ENCODE data around the gene KIF16B.
A peak's percentile ranks its signal among the peaks of the same experiment; 100 is the strongest.

The KIF16B gene

GRCh38 chr20:16573001-16573965 lies at the start of gene KIF16B:
Gene KIF16B, minus strand, starts transcription at chr20:16573448. Its CDS starts 173 bp downstream, at chr20:16573275.
- ATAC-seq: peak; percentile 89
- Mint-ChIP-seq H3K4me3 (peak within 1 kb of the TSS; percentile 89), H3K4me1 (peaks cover 45% of the 10 kb centered on the region), H3K27me3 (no peaks in the 10 kb centered on the region), H3K36me3 (no peaks in the 10 kb centered on the region), H3K9me3 (no peaks in the 10 kb centered on the region), H3K27ac (peak within 1 kb of the TSS; percentile 73)

- H3K9me3 Mint-ChIP-seq: no peaks in the 10 kb centered on the region
- H3K27ac Mint-ChIP-seq: no peak overlapping the region
- no peaks in the 10 kb centered on the region for H3K36me3 Mint-ChIP-seq
- H3K27me3 Mint-ChIP-seq: no peaks in the 10 kb centered on the region
- no peaks in the 10 kb centered on the region for H3K4me1 Mint-ChIP-seq
- ATAC-seq: no peak
- H3K4me3 Mint-ChIP-seq: no peak overlapping the region
These were observed 49.3 kb upstream of the KIF16B start for GRCh38 chr20:16622501-16622900.

- Mint-ChIP-seq H3K4me3 (no peak overlapping the region), H3K9me3 (peaks cover 2% of the 10 kb centered on the region), H3K27ac (no peak overlapping the region), H3K27me3 (no peaks in the 10 kb centered on the region), H3K4me1 (no peaks in the 10 kb centered on the region), H3K36me3 (no peaks in the 10 kb centered on the region)
- ATAC-seq: no peak
These were observed 48.3 kb upstream of the KIF16B start for GRCh38 chr20:16621435-16622141.

GRCh38 chr20:16620961-16621360 lies 47.7 kb upstream of the KIF16B start:
- H3K36me3 Mint-ChIP-seq: no peaks in the 10 kb centered on the region
- H3K27me3 Mint-ChIP-seq: no peaks in the 10 kb centered on the region
- no peak overlapping the region for H3K4me3 Mint-ChIP-seq
- no peak for ATAC-seq
- H3K9me3 Mint-ChIP-seq: peaks cover 3% of the 10 kb centered on the region
- no peak overlapping the region for H3K27ac Mint-ChIP-seq
- no peaks in the 10 kb centered on the region for H3K4me1 Mint-ChIP-seq

- H3K9me3 Mint-ChIP-seq: peaks cover 3% of the 10 kb centered on the region
- H3K36me3 Mint-ChIP-seq: no peaks in the 10 kb centered on the region
- H3K27ac Mint-ChIP-seq: no peak overlapping the region
- no peak overlapping the region for H3K4me3 Mint-ChIP-seq
- H3K4me1 Mint-ChIP-seq: no peaks in the 10 kb centered on the region
- ATAC-seq: no peak
- no peaks in the 10 kb centered on the region for H3K27me3 Mint-ChIP-seq
These were observed 46.7 kb upstream of the KIF16B start for GRCh38 chr20:16619953-16620352.

- ATAC-seq: no peak
- H3K9me3 Mint-ChIP-seq: peaks cover 3% of the 10 kb centered on the region
- no peaks in the 10 kb centered on the region for H3K27me3 Mint-ChIP-seq
- no peak overlapping the region for H3K27ac Mint-ChIP-seq
- H3K4me3 Mint-ChIP-seq: no peak overlapping the region
- no peaks in the 10 kb centered on the region for H3K36me3 Mint-ChIP-seq
- H3K4me1 Mint-ChIP-seq: no peaks in the 10 kb centered on the region
These were observed 43.8 kb upstream of the KIF16B start for GRCh38 chr20:16617056-16617455.

GRCh38 chr20:16616317-16616716 lies 43.1 kb upstream of the KIF16B start:
- Mint-ChIP-seq H3K4me3 (no peak overlapping the region), H3K4me1 (no peaks in the 10 kb centered on the region), H3K27ac (no peak overlapping the region), H3K36me3 (no peaks in the 10 kb centered on the region), H3K27me3 (no peaks in the 10 kb centered on the region), H3K9me3 (peaks cover 3% of the 10 kb centered on the region)
- no peak for ATAC-seq

GRCh38 chr20:16615199-16615598 lies 42.0 kb upstream of the KIF16B start:
- Mint-ChIP-seq H3K4me1 (no peaks in the 10 kb centered on the region), H3K36me3 (no peaks in the 10 kb centered on the region), H3K27ac (no peak overlapping the region), H3K27me3 (peaks cover 7% of the 10 kb centered on the region), H3K4me3 (no peak overlapping the region), H3K9me3 (peaks cover 3% of the 10 kb centered on the region)
- no peak for ATAC-seq

GRCh38 chr20:16613954-16614353 lies 40.7 kb upstream of the KIF16B start:
- H3K27me3 Mint-ChIP-seq: peaks cover 16% of the 10 kb centered on the region
- H3K9me3 Mint-ChIP-seq: peaks cover 3% of the 10 kb centered on the region
- H3K27ac Mint-ChIP-seq: no peak overlapping the region

GRCh38 chr20:16612706-16613105 lies 39.5 kb upstream of the KIF16B start:
- Mint-ChIP-seq H3K4me1 (no peaks in the 10 kb centered on the region), H3K36me3 (no peaks in the 10 kb centered on the region), H3K9me3 (peaks cover 3% of the 10 kb centered on the region), H3K27me3 (peaks cover 16% of the 10 kb centered on the region), H3K4me3 (no peak overlapping the region), H3K27ac (no peak overlapping the region)
- no peak for ATAC-seq

More at GRCh38 chr20:16613954-16614353, 40.7 kb upstream of the KIF16B start:
- ATAC-seq: no peak
- H3K36me3 Mint-ChIP-seq: no peaks in the 10 kb centered on the region
- no peaks in the 10 kb centered on the region for H3K4me1 Mint-ChIP-seq
- no peak overlapping the region for H3K4me3 Mint-ChIP-seq

- Mint-ChIP-seq H3K27me3 (peaks cover 23% of the 10 kb centered on the region), H3K4me3 (no peak overlapping the region), H3K36me3 (no peaks in the 10 kb centered on the region), H3K27ac (no peak overlapping the region), H3K4me1 (no peaks in the 10 kb centered on the region), H3K9me3 (peaks cover 3% of the 10 kb centered on the region)
- no peak for ATAC-seq
These were observed 38.6 kb upstream of the KIF16B start for GRCh38 chr20:16611817-16612216.

- H3K4me1 Mint-ChIP-seq: no peaks in the 10 kb centered on the region
- no peak for ATAC-seq
These were observed 35.8 kb upstream of the KIF16B start for GRCh38 chr20:16609066-16609465.

GRCh38 chr20:16608277-16608650 lies 35.0 kb upstream of the KIF16B start:
- Mint-ChIP-seq H3K4me3 (no peak overlapping the region), H3K27ac (no peak overlapping the region), H3K9me3 (no peaks in the 10 kb centered on the region), H3K4me1 (no peaks in the 10 kb centered on the region), H3K36me3 (no peaks in the 10 kb centered on the region), H3K27me3 (peaks cover 24% of the 10 kb centered on the region)
- no peak for ATAC-seq

More at GRCh38 chr20:16609066-16609465, 35.8 kb upstream of the KIF16B start:
- H3K9me3 Mint-ChIP-seq: no peaks in the 10 kb centered on the region
- no peak overlapping the region for H3K27ac Mint-ChIP-seq
- no peaks in the 10 kb centered on the region for H3K36me3 Mint-ChIP-seq
- no peak overlapping the region for H3K4me3 Mint-ChIP-seq
- H3K27me3 Mint-ChIP-seq: peaks cover 24% of the 10 kb centered on the region

GRCh38 chr20:16607364-16608276 lies 34.4 kb upstream of the KIF16B start:
- H3K4me1 Mint-ChIP-seq: no peaks in the 10 kb centered on the region
- H3K27me3 Mint-ChIP-seq: peaks cover 24% of the 10 kb centered on the region
- H3K9me3 Mint-ChIP-seq: no peaks in the 10 kb centered on the region
- ATAC-seq: no peak
- H3K4me3 Mint-ChIP-seq: no peak overlapping the region
- H3K36me3 Mint-ChIP-seq: no peaks in the 10 kb centered on the region
- no peak overlapping the region for H3K27ac Mint-ChIP-seq

Measured in stimulated activated memory B cell treated with anti-CD40 and anti-IgM and Interleukin-4, amounts not matched to agents 10 μg/mL and 1 μg/mL and 100 μg/mL, for 72 hours (primary cell).